Lung (tissue), 12 donors: ENCODE results near the gene KIF26B. TPM values are rescaled to one million over a fixed set of nuclear protein-coding genes. Genes with fewer than 3 reads are reported as not detected.

Source experiments
- ATAC-seq: fragments of 200-7000 bp; cut with Tn5 transposase; one replicate; pipeline ENCODE4 v1.9.1; 2020; ENCODE audit warnings: moderate number of reproducible peaks; ENCODE audit not compliant: insufficient read depth, low FRiP score
- DNase-seq, 3 donors: peaks; one replicate each; pipeline ENCODE4 v3.0.0-alpha.2; 2013 to 2017
- H3K27ac ChIP-seq, 2 donors: one replicate each; pipeline ENCODE4 v1.5.1; 2013; ENCODE audit warnings: mild to moderate bottlenecking in 2 of 2, moderate library complexity in 2 of 2, control low read depth in 1 of 2, inconsistent platforms in 1 of 2, low read depth in 1 of 2, low read length in 1 of 2
- H3K27me3 ChIP-seq, 3 donors: one replicate each; pipeline ENCODE4 v1.5.1; 2013; ENCODE audit warnings: low read length in 2 of 3; ENCODE audit not compliant: control insufficient read depth in 3 of 3, insufficient read depth in 3 of 3
- H3K36me3 ChIP-seq, 4 donors: one replicate each; pipeline ENCODE4 v1.5.1; 2013; ENCODE audit warnings: low read length in 4 of 4, mild to moderate bottlenecking in 1 of 4, moderate library complexity in 1 of 4; ENCODE audit not compliant: control insufficient read depth in 4 of 4, insufficient read depth in 4 of 4
- H3K4me1 ChIP-seq, 5 donors: one replicate each; pipeline ENCODE4 v1.5.1; 2013; ENCODE audit warnings: low read length in 5 of 5, mild to moderate bottlenecking in 2 of 5, moderate library complexity in 1 of 5; ENCODE audit not compliant: control insufficient read depth in 5 of 5, insufficient read depth in 5 of 5
- H3K4me3 ChIP-seq: one replicate; pipeline ENCODE4 v1.5.1; 2013; ENCODE audit warnings: mild to moderate bottlenecking, control low read depth, moderate library complexity
- H3K9ac ChIP-seq, 2 donors: one replicate each; pipeline ENCODE4 v1.5.1; 2013; ENCODE audit warnings: low read length in 2 of 2, control low read depth in 1 of 2; ENCODE audit not compliant: insufficient read depth in 1 of 2
- H3K9me3 ChIP-seq, 4 donors: one replicate each; pipeline ENCODE4 v1.5.1; 2013; ENCODE audit warnings: low read length in 3 of 4, mild to moderate bottlenecking in 1 of 4, moderate library complexity in 1 of 4; ENCODE audit not compliant: control insufficient read depth in 4 of 4, insufficient read depth in 3 of 4
- CTCF ChIP-seq: IDR thresholded peaks from 2 replicates; pipeline ENCODE4 v1.5.1; 2012; ENCODE audit warnings: mild to moderate bottlenecking; ENCODE audit errors: control extremely low read depth, extremely low read depth
- WGBS, 2 donors: extraction: QIAGEN DNeasy Blood & Tissue Kit; methylation state at CpG; one replicate each; pipeline ENCODE4 v1.1.7; 2013; 5-methylcytosine and 5-hydroxymethylcytosine counted together
- polyA plus RNA-seq, 2 donors: library from polyadenylated mRNA; stranded (reverse); fragments of 200-250 nt; gene quantifications; one replicate each; pipeline ENCODE4 v1.2.1, GENCODE V29; 2013
- total RNA-seq, 2 donors: library from RNA; depleted of rRNA in 1 of 2; stranded (reverse); fragments of >200 nt in 1 of 2; gene quantifications; one replicate each; pipeline ENCODE4 v1.2.1, GENCODE V29; 2014 to 2021
- donor health status: control.
- donor health status: control.
- donor health status: Bipolar disorder and iron deficiency.
- donor health status: healthy.
- donor health status: DM: yes; HTN: yes; CAD: no.

The KIF26B gene
- total and polyA plus RNA-seq, 4 donors = 0.61 to 6.7 (median 2.2) TPM

DNA sequence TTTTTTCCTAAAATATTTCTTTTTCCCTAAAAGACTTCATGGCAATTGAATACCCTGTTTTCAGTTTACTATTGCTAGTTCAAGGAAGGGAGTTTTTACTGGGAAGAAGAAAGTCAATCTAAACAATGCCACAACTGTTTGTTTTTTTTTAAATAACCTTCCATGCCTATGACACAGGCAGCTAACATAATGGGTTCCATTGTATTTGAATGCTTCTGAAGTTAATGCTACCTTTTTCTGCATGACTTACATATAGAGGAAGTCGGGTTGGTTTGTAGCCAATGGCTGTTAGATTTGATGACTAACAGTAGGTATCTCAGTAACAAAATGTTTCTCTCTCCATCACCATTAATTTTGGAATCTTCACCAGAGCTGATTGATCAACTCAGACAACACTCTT is 134.0 kb downstream of the KIF26B start:
- H3K27me3 ChIP-seq = no peaks in the 10 kb centered on the region
- no peaks in the 10 kb centered on the region for H3K9me3 ChIP-seq
- no peak overlapping the region for H3K4me3 ChIP-seq
- WGBS, 2 donors = 88% methylated on average over 1 of the region's 1 CpG
- H3K27ac ChIP-seq = no peak overlapping the region
- TF ChIP-seq CTCF = no peak
- no peaks in the 10 kb centered on the region for H3K36me3 ChIP-seq
- no peak for ATAC-seq
- no peak overlapping the region for H3K9ac ChIP-seq
- no peak for DNase-seq
- H3K4me1 ChIP-seq = peaks cover 0 to 18% (median 3%) of the 10 kb centered on the region in 5 donors

GRCh38 chr1:245290836-245291235 is 136.1 kb downstream of the KIF26B start:
- ATAC-seq (no peak), DNase-seq (peak; percentile 72 to 88 (median 84))
- Histone ChIP-seq H3K27ac (no peak overlapping the region), H3K4me3 (no peak overlapping the region), H3K4me1 (peaks cover 0 to 18% (median 3%) of the 10 kb centered on the region in 5 donors), H3K27me3 (no peaks in the 10 kb centered on the region), H3K36me3 (no peaks in the 10 kb centered on the region), H3K9me3 (no peaks in the 10 kb centered on the region), H3K9ac (no peak overlapping the region)
- no peak for TF ChIP-seq CTCF
- WGBS, 2 donors = 49 to 88% methylated on average over 1 of the region's 1 CpG

- 67 to 71% methylated on average over 4 of the region's 4 CpGs for WGBS, 2 donors
- no peak overlapping the region for H3K9ac ChIP-seq
- peaks cover 0 to 18% (median 3%) of the 10 kb centered on the region in 5 donors for H3K4me1 ChIP-seq
- no peak for DNase-seq
- no peaks in the 10 kb centered on the region for H3K9me3 ChIP-seq
- no peak overlapping the region for H3K27ac ChIP-seq
- no peak overlapping the region for H3K4me3 ChIP-seq
- TF ChIP-seq CTCF = no peak
- H3K27me3 ChIP-seq = no peaks in the 10 kb centered on the region
- no peaks in the 10 kb centered on the region for H3K36me3 ChIP-seq
- ATAC-seq = no peak
Observed at GRCh38 chr1:245291351-245291750, 136.6 kb downstream of the KIF26B start.

GRCh38 chr1:245292141-245292540 is 137.4 kb downstream of the KIF26B start:
- peaks cover 0 to 18% (median 3%) of the 10 kb centered on the region in 5 donors for H3K4me1 ChIP-seq
- WGBS, 2 donors = 84% methylated on average over 14 of the region's 14 CpGs
- DNase-seq = no peak
- no peak overlapping the region for H3K9ac ChIP-seq
- H3K9me3 ChIP-seq = no peaks in the 10 kb centered on the region
- TF ChIP-seq CTCF = no peak
- H3K4me3 ChIP-seq = no peak overlapping the region
- no peak for ATAC-seq
- no peaks in the 10 kb centered on the region for H3K36me3 ChIP-seq
- no peaks in the 10 kb centered on the region for H3K27me3 ChIP-seq
- H3K27ac ChIP-seq = no peak overlapping the region
